PFSK-1 (cell line): Measurements from ENCODE around the gene ITGAE.

Experiments
- POLR2AphosphoS5 ChIP-seq: IDR thresholded peaks from 2 replicates; pipeline ENCODE4 v1.6.1; 2012; ENCODE audit warnings: low read depth, mild to moderate bottlenecking, control low read depth, low read length, moderate library complexity
- SIN3A ChIP-seq: IDR thresholded peaks from 2 replicates; pipeline ENCODE4 v1.6.1; 2012; ENCODE audit warnings: mild to moderate bottlenecking, low read length, moderate library complexity, borderline replicate concordance; ENCODE audit not compliant: insufficient read depth
- TAF1 ChIP-seq: IDR thresholded peaks from 2 replicates; pipeline ENCODE4 v1.6.1; 2012; ENCODE audit warnings: low read length, control low read depth, borderline replicate concordance; ENCODE audit not compliant: insufficient read depth

DNA sequence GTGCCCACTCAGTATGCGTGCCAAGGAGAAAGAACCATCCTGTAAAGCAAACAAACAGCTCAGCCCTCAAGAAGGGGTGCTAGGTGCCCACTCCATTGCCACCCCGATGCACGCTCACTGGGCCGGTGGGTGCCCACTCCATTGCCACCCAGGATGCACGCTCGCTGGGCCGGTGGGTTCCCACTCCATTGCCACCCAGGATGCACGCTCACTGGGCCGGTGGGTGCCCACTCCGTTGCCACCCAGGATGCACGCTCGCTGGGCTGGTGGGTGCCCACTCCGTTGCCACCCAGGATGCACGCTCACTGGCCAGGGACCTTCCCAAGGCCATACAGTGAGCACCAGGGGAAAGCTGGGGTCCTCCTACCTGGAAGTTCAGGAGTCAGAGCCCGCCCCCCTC, 49.2 kb downstream of the ITGAE start:
- TF ChIP-seq POLR2AphosphoS5 (no peak), TAF1 (no peak), SIN3A (no peak)
